ENCODE results near the gene CD83. TPM values are rescaled to one million over a fixed set of nuclear protein-coding genes. Genes with fewer than 3 reads are reported as not detected.

The CD83 gene
- total and polyA plus RNA-seq, 2 donors (not counting 1 experiment from before 2014, with no cell fraction given), result 320 to 332 TPM

GRCh38 chr6:14123386-14124111 lies 6.0 kb downstream of the CD83 start:
- H3K27me3 ChIP-seq (replicated peaks in 1 of 4; ENCODE audit: control extremely low read depth in 1 of 4, control insufficient read depth in 3 of 4, insufficient read depth in 4 of 4, low read length in 3 of 4), result no peaks in the 10 kb centered on the region
- Mint-ChIP-seq H3K4me3 (peak overlapping the region; percentile 90), H3K27me3 (no peaks in the 10 kb centered on the region), H3K9me3 (ENCODE audit: insufficient read depth) (no peaks in the 10 kb centered on the region), H3K4me1 (peaks cover 76% of the 10 kb centered on the region), H3K27ac (peak overlapping the region; percentile 91)
- H3K4me3 ChIP-seq (ENCODE audit: control extremely low read depth in 1 of 5, extremely low read depth in 1 of 5, insufficient read depth in 1 of 5, low read depth in 2 of 5, low read length in 4 of 5), result peak overlapping the region in 2 of 5 experiments; percentile 19 to 35
- ChIA-PET CTCF (interaction anchor here (0.6 to 4.9 kb wide), 16 partner anchors 13 to 1117 kb away, joined by 3 to 27 read pairs (median 3); no protein-coding TSS in a partner anchor), POLR2A (interaction anchor here (0.5 to 10.0 kb wide), 7 partner anchors 10 to 1258 kb away, joined by 5 to 105 read pairs (median 7); no protein-coding TSS in a partner anchor)
- peaks cover 75% of the 10 kb centered on the region for H4K20me1 ChIP-seq (ENCODE audit: control insufficient read depth, insufficient read depth, low read length, poor library complexity, severe bottlenecking)
- peak; percentile 6 for ATAC-seq (ENCODE audit: low read depth)
- peak overlapping the region; percentile 98 to 99 for H3K27ac ChIP-seq (ENCODE audit: low read length in 2 of 2)
- H3K4me1 ChIP-seq (ENCODE audit: control insufficient read depth in 2 of 2, insufficient read depth in 2 of 2, low read length in 2 of 2), result peaks cover 97% of the 10 kb centered on the region in 2 donors
- peak; percentile 85 for DNase-seq
- H3K36me3 ChIP-seq (replicated peaks in 1 of 2; ENCODE audit: control extremely low read depth in 1 of 2, control insufficient read depth in 1 of 2, extremely low read depth in 1 of 2, insufficient read depth in 2 of 2, low read length in 1 of 2), result peaks cover 10 to 69% of the 10 kb centered on the region in 2 experiments
- H3K9me3 ChIP-seq (ENCODE audit: control extremely low read depth in 1 of 3, control insufficient read depth in 2 of 3, insufficient read depth in 1 of 3, low read length in 2 of 3), result no peaks in the 10 kb centered on the region
- intact Hi-C loops (cut with micrococcal nuclease), result loop anchor here (2.0 kb wide), 1 partner anchor 21 kb away; no protein-coding TSS in a partner anchor
- H3K79me2 ChIP-seq (ENCODE audit: control insufficient read depth, insufficient read depth, low read length), result peaks cover 100% of the 10 kb centered on the region
- H3K4me2 ChIP-seq (replicated peaks; ENCODE audit: low read depth, low read length, poor library complexity, severe bottlenecking), result peak overlapping the region; percentile 80
- TF ChIP-seq CTCF (IDR thresholded peaks at IDR 0.05) (no peak), EZH2 (IDR thresholded peaks at IDR 0.05; ENCODE audit: borderline replicate concordance, insufficient read depth, low read depth, low read length, poor library complexity, severe bottlenecking) (no peak)
- no CpG with 5 or more reads among the region's 6 CpGs for WGBS (ENCODE audit: insufficient coverage)
- H2AFZ ChIP-seq (ENCODE audit: insufficient read depth, low read depth, low read length, poor library complexity, severe bottlenecking), result no peak overlapping the region
- H3K9ac ChIP-seq (ENCODE audit: low read length), result peak overlapping the region; percentile 49

GRCh38 chr6:14125346-14125745 lies 7.8 kb downstream of the CD83 start:
- peak; percentile 50 for DNase-seq
- H3K4me3 Mint-ChIP-seq, result peak overlapping the region; percentile 90
- Histone ChIP-seq H4K20me1 (ENCODE audit: control insufficient read depth, insufficient read depth, low read length, poor library complexity, severe bottlenecking) (peaks cover 79% of the 10 kb centered on the region), H3K27me3 (replicated peaks in 1 of 4; ENCODE audit: control extremely low read depth in 1 of 4, control insufficient read depth in 3 of 4, insufficient read depth in 4 of 4, low read length in 3 of 4) (no peaks in the 10 kb centered on the region), H3K4me2 (replicated peaks; ENCODE audit: low read depth, low read length, poor library complexity, severe bottlenecking) (peak overlapping the region; percentile 80), H3K36me3 (replicated peaks in 1 of 2; ENCODE audit: control extremely low read depth in 1 of 2, control insufficient read depth in 1 of 2, extremely low read depth in 1 of 2, insufficient read depth in 2 of 2, low read length in 1 of 2) (peaks cover 4 to 77% of the 10 kb centered on the region in 2 experiments), H3K4me1 (ENCODE audit: control insufficient read depth in 2 of 2, insufficient read depth in 2 of 2, low read length in 2 of 2) (peaks cover 97 to 98% of the 10 kb centered on the region in 2 donors), H3K9me3 (ENCODE audit: control extremely low read depth in 1 of 3, control insufficient read depth in 2 of 3, insufficient read depth in 1 of 3, low read length in 2 of 3) (no peaks in the 10 kb centered on the region), H3K9ac (ENCODE audit: low read length) (peak overlapping the region; percentile 2), H2AFZ (ENCODE audit: insufficient read depth, low read depth, low read length, poor library complexity, severe bottlenecking) (no peak overlapping the region), H3K4me3 (ENCODE audit: control extremely low read depth in 1 of 5, extremely low read depth in 1 of 5, insufficient read depth in 1 of 5, low read depth in 2 of 5, low read length in 4 of 5) (peak overlapping the region in 1 of 5 experiments; percentile 8), H3K27ac (ENCODE audit: low read length in 2 of 2) (peak overlapping the region; percentile 98 to 99), H3K79me2 (ENCODE audit: control insufficient read depth, insufficient read depth, low read length) (peaks cover 100% of the 10 kb centered on the region)
- intact Hi-C loops (cut with micrococcal nuclease), result no loop called here
- H3K9me3 Mint-ChIP-seq (ENCODE audit: insufficient read depth), result no peaks in the 10 kb centered on the region
- no peak for TF ChIP-seq EZH2 (IDR thresholded peaks at IDR 0.05; ENCODE audit: borderline replicate concordance, insufficient read depth, low read depth, low read length, poor library complexity, severe bottlenecking)
- no peak for TF ChIP-seq CTCF (IDR thresholded peaks at IDR 0.05)
- WGBS (ENCODE audit: insufficient coverage), result 80% methylated on average over 1 of the region's 3 CpGs
- H3K4me1 Mint-ChIP-seq, result peaks cover 91% of the 10 kb centered on the region
- ChIA-PET CTCF (interaction anchor here (1.1 to 6.4 kb wide), 10 partner anchors 7 to 1500 kb away, joined by 3 to 56 read pairs (median 6); partner anchors contain the start of gene CD83), POLR2A (interaction anchor here (0.6 to 10.0 kb wide), 4 partner anchors 14 to 31 kb away, joined by 4 to 105 read pairs (median 9); no protein-coding TSS in a partner anchor)
- H3K27ac Mint-ChIP-seq, result peak overlapping the region; percentile 91
- no peak for ATAC-seq (ENCODE audit: low read depth)
- no peaks in the 10 kb centered on the region for H3K27me3 Mint-ChIP-seq

Measured in B cell (primary cell).